Measurements from ENCODE around the gene MAPK4.

The MAPK4 gene

DNA sequence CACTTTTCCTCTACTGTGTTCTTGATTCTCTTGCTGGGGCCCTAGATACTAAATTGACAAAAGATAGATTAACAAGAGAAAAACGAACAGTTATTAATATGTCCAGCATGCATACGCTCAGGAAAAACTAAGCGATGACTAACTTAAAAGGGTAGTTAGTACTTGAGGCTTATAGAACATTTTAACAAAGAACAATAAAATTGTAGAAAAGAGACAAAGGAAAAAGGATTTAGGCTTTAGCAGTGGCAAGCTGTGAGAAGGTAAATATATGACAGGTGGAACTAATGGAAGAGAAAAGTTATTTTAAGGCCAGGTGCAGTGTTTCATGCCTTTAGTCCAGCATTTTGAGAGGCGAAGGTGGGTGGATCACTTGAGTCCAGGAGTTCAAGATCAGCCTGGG lies 184.4 kb downstream of the MAPK4 start:
- DNase-seq: no peak
- no peak overlapping the region for H3K27ac ChIP-seq (ENCODE audit: low read length)
- no peaks in the 10 kb centered on the region for H3K79me2 ChIP-seq (ENCODE audit: insufficient read depth, low read length)
- H3K4me3 ChIP-seq (ENCODE audit: low read depth in 1 of 2, low read length in 2 of 2): no peak overlapping the region
- no peak overlapping the region for H2AFZ ChIP-seq (ENCODE audit: low read depth, low read length)
- peaks cover 12% of the 10 kb centered on the region for H3K27me3 ChIP-seq (ENCODE audit: insufficient read depth, low read length, poor library complexity)
- no peaks in the 10 kb centered on the region for H3K4me1 ChIP-seq (ENCODE audit: insufficient read depth, low read length)
- no peaks in the 10 kb centered on the region for H3K36me3 ChIP-seq (ENCODE audit: insufficient read depth, low read length)
- TF ChIP-seq EZH2 (IDR thresholded peaks at IDR 0.05; ENCODE audit: borderline replicate concordance, low read depth, low read length, severe bottlenecking): no peak
- TF ChIP-seq, protein P1, sequence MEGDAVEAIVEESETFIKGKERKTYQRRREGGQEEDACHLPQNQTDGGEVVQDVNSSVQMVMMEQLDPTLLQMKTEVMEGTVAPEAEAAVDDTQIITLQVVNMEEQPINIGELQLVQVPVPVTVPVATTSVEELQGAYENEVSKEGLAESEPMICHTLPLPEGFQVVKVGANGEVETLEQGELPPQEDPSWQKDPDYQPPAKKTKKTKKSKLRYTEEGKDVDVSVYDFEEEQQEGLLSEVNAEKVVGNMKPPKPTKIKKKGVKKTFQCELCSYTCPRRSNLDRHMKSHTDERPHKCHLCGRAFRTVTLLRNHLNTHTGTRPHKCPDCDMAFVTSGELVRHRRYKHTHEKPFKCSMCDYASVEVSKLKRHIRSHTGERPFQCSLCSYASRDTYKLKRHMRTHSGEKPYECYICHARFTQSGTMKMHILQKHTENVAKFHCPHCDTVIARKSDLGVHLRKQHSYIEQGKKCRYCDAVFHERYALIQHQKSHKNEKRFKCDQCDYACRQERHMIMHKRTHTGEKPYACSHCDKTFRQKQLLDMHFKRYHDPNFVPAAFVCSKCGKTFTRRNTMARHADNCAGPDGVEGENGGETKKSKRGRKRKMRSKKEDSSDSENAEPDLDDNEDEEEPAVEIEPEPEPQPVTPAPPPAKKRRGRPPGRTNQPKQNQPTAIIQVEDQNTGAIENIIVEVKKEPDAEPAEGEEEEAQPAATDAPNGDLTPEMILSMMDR (IDR thresholded peaks at IDR 0.05; ENCODE audit: borderline replicate concordance, extremely low read depth, low read length, poor library complexity, severe bottlenecking): no peak
- H3K9ac ChIP-seq (ENCODE audit: low read depth, low read length): no peak overlapping the region
- ATAC-seq (ENCODE audit: insufficient read depth, low read depth): no peak
- H3K4me2 ChIP-seq (ENCODE audit: insufficient read depth, low read length): no peak overlapping the region
- H3K9me3 ChIP-seq (ENCODE audit: insufficient read depth, low read length, severe bottlenecking): no peaks in the 10 kb centered on the region
- no peaks in the 10 kb centered on the region for H4K20me1 ChIP-seq (ENCODE audit: insufficient read depth, low read length)

DNA sequence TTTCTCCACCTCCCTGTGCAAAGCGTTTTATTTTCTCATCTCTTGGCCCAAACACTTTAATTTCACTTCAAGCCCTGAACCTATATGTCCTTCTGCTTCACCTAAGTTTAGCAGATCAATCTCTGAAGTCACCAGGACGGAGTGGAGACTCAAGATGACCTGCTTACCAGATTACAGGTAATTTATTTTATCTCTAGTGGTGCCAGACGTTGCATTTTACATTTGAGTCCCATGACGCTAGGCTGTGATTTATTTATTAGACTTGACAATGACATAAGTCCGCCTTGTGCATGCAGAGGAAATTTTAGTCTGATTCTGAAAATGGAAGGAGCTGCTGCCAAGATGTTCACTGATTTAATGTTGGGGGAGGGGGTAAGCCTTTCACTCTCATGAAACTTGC lies 186.1 kb downstream of the MAPK4 start:
- ATAC-seq (ENCODE audit: insufficient read depth, low read depth) (no peak), DNase-seq (no peak)
- no peak overlapping the region for H3K9ac ChIP-seq (ENCODE audit: low read depth, low read length)
- H3K27ac ChIP-seq (ENCODE audit: low read length): no peak overlapping the region
- peaks cover 26% of the 10 kb centered on the region for H3K27me3 ChIP-seq (ENCODE audit: insufficient read depth, low read length, poor library complexity)
- H3K9me3 ChIP-seq (ENCODE audit: insufficient read depth, low read length, severe bottlenecking): no peaks in the 10 kb centered on the region
- no peaks in the 10 kb centered on the region for H3K79me2 ChIP-seq (ENCODE audit: insufficient read depth, low read length)
- H4K20me1 ChIP-seq (ENCODE audit: insufficient read depth, low read length): no peaks in the 10 kb centered on the region
- H2AFZ ChIP-seq (ENCODE audit: low read depth, low read length): no peak overlapping the region
- H3K4me3 ChIP-seq (ENCODE audit: low read depth in 1 of 2, low read length in 2 of 2): no peak overlapping the region
- no peaks in the 10 kb centered on the region for H3K4me1 ChIP-seq (ENCODE audit: insufficient read depth, low read length)
- TF ChIP-seq, protein P1 (IDR thresholded peaks at IDR 0.05; ENCODE audit: borderline replicate concordance, extremely low read depth, low read length, poor library complexity, severe bottlenecking): no peak
- no peak for TF ChIP-seq EZH2 (IDR thresholded peaks at IDR 0.05; ENCODE audit: borderline replicate concordance, low read depth, low read length, severe bottlenecking)
- no peak overlapping the region for H3K4me2 ChIP-seq (ENCODE audit: insufficient read depth, low read length)
- H3K36me3 ChIP-seq (ENCODE audit: insufficient read depth, low read length): no peaks in the 10 kb centered on the region

DNA sequence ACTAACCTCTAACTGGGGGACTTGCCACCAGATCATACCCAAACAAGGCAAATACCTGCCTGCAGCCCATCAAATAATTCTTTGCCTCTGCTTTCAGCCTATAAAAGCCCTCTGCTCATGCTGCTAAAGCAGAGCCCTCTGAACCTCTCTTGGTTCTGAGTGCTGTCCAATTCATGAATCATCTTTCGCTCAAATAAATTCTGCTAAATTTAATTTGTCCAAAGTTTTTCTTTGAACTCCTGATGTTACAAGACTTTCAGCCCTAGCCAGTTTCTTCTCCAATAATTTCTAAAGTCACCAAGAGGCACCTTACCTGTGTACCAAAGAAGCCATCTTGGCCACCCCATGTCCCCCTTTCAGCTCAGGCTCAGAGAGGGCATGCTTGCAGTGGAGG lies 188.0 kb downstream of the MAPK4 start:
- H3K27me3 ChIP-seq (ENCODE audit: insufficient read depth, low read length, poor library complexity): peaks cover 29% of the 10 kb centered on the region
- H3K36me3 ChIP-seq (ENCODE audit: insufficient read depth, low read length): no peaks in the 10 kb centered on the region
- H3K27ac ChIP-seq (ENCODE audit: low read length): no peak overlapping the region
- H2AFZ ChIP-seq (ENCODE audit: low read depth, low read length): no peak overlapping the region
- H3K9ac ChIP-seq (ENCODE audit: low read depth, low read length): no peak overlapping the region
- H4K20me1 ChIP-seq (ENCODE audit: insufficient read depth, low read length): no peaks in the 10 kb centered on the region
- H3K4me1 ChIP-seq (ENCODE audit: insufficient read depth, low read length): no peaks in the 10 kb centered on the region
- H3K4me3 ChIP-seq (ENCODE audit: low read depth in 1 of 2, low read length in 2 of 2): no peak overlapping the region
- H3K9me3 ChIP-seq (ENCODE audit: insufficient read depth, low read length, severe bottlenecking): no peaks in the 10 kb centered on the region
- no peaks in the 10 kb centered on the region for H3K79me2 ChIP-seq (ENCODE audit: insufficient read depth, low read length)
- TF ChIP-seq, protein P1 (IDR thresholded peaks at IDR 0.05; ENCODE audit: borderline replicate concordance, extremely low read depth, low read length, poor library complexity, severe bottlenecking): no peak
- no peak for TF ChIP-seq EZH2 (IDR thresholded peaks at IDR 0.05; ENCODE audit: borderline replicate concordance, low read depth, low read length, severe bottlenecking)
- DNase-seq: no peak
- no peak overlapping the region for H3K4me2 ChIP-seq (ENCODE audit: insufficient read depth, low read length)
- ATAC-seq (ENCODE audit: insufficient read depth, low read depth): no peak

All from DND-41 (cell line).